Measurements from ENCODE around the gene AADACL2. TPM values are rescaled to one million over a fixed set of nuclear protein-coding genes. Genes with fewer than 3 reads are reported as not detected.

Gene AADACL2, protein sequence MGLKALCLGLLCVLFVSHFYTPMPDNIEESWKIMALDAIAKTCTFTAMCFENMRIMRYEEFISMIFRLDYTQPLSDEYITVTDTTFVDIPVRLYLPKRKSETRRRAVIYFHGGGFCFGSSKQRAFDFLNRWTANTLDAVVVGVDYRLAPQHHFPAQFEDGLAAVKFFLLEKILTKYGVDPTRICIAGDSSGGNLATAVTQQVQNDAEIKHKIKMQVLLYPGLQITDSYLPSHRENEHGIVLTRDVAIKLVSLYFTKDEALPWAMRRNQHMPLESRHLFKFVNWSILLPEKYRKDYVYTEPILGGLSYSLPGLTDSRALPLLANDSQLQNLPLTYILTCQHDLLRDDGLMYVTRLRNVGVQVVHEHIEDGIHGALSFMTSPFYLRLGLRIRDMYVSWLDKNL
- not detected for polyA plus RNA-seq (ENCODE audit: insufficient read length in 3 of 3)

DNA sequence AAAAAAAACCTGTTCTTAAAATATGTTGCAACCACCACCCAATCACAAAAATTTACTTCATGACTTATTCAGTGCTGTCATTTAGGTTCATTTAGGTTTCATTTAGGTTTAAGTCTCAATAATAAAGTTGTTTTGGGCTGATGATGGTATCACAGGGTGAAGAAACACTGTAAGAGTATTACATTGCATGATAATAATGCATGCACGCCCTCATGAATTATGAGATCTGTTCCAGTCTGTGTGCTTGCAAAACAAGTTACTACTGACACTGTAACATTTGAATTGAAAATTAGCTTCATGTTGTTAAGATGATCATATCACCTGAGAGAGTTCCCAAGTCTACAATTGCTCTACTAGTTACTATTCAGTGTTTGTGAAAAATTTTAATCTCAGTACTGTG is at the start of gene AADACL2:
AADACL2 (plus strand) TSS at position 315 of the 400 bp plus-strand sequence. CDS start 109 bp downstream, outside the sequence.
- DNase-seq (ENCODE audit: low read depth in 3 of 3, low spot score in 2 of 3), result no peak

DNA sequence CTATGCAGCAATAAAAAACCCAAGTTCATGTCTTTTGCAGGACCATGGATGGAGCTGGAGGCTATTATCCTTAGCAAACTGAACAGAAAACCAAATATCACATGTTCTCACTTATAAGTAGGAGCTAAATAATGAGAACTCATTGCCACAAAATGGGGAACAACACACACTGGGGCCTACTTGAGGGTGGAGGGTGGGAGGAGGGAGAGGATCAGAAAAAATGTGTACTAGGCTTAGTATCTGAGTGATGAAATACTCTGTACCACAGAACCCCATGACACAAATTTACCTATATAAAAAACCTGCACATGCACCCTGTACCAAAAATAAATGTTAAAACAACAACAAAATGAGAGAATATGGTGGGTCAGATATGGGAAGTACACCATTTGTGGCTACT is 49.6 kb upstream of the AADACL2 start:
- DNase-seq (ENCODE audit: low read depth in 3 of 3, low spot score in 2 of 3), result no peak

DNA sequence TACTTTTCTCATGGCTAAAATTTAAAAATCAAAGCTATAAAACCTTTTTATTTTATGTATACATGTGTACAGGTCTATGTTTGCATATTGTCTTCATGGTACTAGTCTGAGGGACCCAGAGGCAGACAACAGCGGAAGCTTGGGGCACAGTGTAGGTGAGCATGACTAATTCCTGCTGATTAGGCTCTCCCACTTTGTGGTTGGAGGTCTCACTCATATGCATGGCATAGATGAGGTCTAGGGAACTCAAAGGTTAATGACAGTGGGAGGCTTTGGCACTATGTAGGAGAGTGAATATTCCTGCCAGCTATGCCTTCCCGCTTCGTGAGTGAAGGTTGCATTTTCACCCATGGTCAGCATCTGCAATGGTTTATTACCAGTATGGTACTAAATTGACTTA is 47.5 kb upstream of the AADACL2 start:
- DNase-seq (ENCODE audit: low read depth in 3 of 3, low spot score in 2 of 3), result no peak

DNA sequence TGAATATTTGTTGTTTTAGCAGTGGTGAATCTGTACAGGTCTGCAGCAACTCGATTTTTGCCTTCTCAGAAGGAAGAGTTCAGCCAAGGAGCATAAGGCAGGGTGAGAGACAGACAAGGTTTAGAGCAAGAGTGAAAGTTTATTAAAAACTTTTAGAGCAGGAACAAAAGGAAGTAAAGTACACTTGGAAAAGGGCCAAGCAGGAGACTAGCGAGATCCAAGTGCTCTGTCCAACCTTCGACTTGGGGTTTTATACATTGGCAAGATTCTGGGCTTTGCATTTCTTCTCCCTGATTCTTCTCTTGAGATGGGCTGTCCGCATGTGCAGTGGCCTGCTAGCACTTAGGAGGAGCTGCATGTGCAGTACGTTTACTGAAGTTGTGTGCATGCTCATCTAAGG is 46.7 kb upstream of the AADACL2 start:
- DNase-seq (ENCODE audit: low read depth in 3 of 3, low spot score in 2 of 3), result no peak

DNA sequence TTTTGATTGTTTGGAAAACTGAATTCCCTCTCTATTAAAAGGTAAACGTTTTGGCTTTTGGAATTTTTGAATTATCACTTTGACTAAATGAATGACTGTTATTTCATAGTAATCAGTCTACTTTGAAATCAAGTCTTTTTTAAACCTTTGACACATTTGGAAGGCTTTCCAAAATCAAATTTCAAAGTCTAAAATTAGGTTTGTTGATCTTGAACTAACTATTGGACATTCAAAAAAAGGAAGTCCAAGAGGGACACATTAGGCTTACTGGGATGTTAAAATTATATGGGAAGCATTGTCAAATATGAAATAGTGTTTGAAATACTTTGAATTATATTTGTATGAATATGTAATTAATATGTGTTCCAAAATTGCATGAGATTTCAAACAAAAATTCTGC is 45.2 kb upstream of the AADACL2 start:
- no peak for DNase-seq (ENCODE audit: low read depth in 3 of 3, low spot score in 2 of 3)

DNA sequence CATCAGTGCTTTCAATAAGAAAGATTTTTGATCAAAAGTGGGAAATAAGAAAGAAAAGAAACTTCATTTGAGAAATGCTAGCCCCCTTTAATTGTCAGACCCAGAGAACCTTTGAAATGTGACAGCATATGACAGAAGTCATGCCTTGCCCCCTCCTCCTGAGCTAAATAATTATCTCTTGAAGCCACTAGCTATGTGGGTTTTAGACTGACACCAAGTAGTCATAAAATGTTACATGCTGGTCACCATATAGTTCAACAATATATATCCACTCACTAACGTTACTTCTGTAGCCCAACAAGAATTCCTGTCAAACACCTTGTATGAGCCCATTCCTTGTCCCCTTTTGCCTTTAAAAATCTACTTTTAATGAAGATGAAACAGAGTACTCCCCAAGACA is 43.1 kb upstream of the AADACL2 start:
- no peak for DNase-seq (ENCODE audit: low read depth in 3 of 3, low spot score in 2 of 3)

DNA sequence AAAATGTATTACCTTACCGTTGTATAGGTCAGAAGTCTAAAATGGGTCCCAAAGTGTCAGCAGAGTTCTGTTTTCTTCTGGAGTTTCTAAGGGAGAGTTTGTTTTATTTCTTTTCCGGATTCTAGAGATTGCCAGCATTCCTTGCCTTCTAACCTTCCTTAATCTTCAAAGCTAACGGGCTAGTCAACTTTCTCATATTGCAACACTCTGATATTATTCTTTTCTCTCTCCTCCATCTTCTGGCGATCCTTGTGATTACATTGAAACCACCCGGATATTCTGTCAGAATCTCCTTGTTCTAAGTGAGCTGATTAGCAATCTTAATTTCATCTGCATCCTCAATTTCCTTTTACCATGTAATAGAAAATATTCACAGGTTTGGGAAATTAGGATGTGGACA is 36.2 kb upstream of the AADACL2 start:
- no peak for DNase-seq (ENCODE audit: low read depth in 3 of 3, low spot score in 2 of 3)

DNA sequence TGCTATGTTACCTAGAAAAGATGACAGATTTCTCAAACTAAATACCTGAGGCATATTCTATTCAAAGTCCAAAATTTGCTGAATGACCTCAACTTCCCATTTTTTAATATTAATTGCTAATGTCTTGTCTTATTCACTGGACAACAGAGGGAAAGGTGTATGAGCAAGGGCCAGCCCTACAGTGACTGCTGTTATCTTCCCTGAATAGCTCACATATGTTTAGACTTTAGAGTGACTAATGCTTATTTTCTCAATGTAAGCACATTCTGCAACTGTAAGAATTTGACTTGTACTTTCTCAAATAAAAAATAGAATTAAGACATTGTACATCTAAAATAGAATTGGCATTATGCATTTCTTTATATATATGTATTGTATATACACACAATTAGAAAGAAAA is 26.5 kb upstream of the AADACL2 start:
- DNase-seq (ENCODE audit: low read depth in 3 of 3, low spot score in 2 of 3), result no peak

DNA sequence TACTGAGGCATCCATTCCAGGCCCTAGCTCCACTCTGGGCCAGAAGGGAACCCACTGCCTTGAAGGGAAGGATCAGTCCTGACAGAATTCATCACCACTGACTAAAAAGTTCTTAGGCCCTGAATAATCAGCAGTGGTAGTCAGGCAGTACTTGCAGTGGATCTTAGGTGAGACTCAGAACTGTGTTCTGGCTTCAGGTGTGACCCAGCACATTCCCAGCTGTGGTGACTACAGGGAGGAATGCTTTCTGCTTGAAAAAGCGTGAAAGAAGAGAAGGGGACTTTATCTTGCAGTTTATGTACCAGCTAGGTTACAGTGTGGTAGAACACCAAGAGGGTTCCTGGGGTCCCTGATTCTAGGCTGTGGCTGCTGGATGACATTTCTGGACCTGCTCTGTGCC is 24.9 kb upstream of the AADACL2 start:
- DNase-seq (ENCODE audit: low read depth in 3 of 3, low spot score in 2 of 3), result no peak

DNA sequence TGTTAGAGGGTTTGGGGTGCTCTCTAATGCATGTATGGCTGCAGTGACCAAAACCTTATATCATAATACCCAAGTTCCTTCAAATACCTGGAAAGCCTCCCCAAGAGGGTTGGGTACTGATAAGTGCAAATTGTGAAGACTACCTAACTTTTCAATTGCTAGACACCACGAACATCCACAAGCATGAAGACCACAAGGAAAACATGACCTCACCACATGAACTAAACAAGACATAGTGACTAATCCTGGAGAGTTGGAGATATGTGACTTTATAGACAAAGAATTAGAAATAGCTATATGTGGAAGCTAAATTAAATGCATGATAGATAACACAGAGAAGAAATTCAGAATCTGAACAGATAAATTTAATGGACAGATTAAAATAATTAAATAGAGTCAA is 23.9 kb upstream of the AADACL2 start:
- no peak for DNase-seq (ENCODE audit: low read depth in 3 of 3, low spot score in 2 of 3)

DNA sequence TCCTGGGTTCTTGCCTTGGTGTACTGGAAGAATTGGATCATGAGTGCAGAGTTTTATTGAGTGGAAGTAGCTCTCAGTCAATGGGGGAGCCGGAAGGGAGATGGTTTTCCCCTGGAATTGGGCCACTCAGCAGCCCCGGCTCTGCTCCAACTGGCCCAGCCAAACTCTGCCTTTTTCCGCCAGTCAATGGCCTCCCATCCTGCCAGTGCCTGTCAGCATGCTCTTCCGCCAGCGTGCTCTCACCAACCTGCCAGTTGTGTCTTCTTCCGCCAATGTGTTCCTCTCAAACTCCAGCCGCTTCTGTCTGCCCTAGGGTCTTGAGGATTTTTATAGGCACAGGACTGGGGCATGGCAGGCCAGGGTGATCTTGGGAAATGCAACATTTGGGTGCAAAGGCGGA is 12.4 kb upstream of the AADACL2 start:
- DNase-seq (ENCODE audit: low read depth in 3 of 3, low spot score in 2 of 3), result no peak

DNA sequence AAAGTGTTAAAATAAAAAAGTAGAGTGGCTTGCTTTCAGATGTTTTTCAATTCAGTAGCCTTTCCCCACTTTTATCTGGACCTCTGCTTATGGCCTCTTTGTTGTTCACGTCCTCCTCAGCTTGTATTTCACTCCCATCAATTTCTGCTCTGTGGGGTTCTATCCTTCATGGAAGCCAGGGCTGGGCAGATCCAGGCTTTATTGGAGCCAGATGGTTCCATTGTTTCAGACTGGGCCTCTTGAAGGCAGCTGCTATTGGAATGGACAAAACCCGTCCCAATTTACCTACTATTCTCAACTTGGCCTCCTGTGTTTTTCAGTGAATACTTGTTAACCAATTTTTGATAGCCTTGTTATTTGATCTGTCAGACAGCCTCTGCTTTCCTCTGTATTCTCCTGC is 10.9 kb upstream of the AADACL2 start:
- no peak for DNase-seq (ENCODE audit: low read depth in 3 of 3, low spot score in 2 of 3)

DNA sequence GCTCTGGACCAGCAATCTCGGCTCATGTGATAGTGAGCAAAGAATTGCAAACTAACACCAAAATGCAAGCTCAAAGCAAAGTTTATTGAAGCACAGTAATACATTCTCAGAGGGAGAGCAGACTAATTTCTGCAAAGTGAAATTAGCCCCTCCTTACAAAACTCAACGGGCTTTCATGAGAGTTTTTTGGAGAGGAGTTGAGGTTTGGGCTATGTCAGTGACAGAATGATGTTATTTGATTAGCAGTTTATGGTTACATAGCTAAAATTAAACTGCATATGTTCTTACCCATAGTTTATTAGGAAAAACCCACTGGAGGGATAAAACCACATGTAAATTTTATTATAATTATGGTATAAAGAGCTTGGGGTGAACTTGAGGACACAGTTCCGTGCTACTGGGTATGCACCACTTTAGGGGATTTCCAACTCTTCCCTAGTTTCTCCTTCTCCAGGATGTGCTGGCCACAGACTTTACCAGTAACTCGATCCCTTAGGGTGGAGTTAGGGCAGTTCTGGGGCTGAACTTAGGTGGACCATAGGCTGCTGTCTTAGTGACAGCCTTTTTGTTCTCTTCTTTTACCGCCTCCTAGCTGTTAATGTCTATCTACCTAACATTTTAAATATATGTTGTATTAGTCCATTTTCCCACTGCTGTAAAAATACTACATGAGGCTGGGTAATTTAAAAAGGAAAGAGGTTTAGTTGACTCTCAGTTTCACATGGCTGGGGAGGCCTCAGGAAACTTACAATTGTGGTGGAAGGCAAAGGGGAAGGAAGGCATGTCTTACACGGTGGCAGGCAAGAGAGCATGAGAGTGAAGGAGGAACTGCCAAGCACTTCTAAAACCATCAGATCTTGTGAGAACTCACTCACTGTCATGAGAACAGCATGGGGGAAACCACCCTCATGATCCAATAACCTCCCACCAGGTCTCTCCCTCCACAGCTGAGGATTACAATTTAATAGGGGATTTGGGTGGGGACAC is 8.9 kb upstream of the AADACL2 start:
- DNase-seq (ENCODE audit: low read depth in 3 of 3, low spot score in 2 of 3), result no peak

DNA sequence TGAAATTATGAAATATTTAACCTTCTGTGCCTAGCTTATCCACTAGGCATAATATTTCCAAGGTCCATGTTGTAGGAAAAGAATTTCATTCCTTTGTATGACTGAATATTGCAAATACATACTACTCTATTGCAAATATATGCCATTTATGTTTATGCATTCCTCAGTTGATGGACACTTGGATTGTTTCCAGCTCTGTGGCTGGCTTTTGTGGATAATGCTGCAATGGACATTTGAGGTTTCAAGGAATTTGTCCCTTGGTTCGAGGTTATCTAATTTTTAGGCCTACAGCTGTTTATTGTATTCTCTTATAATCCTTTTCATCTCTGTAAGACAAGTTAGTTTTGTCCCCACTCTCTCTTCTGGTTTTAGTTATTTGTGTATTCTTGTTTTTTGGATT is 7.7 kb upstream of the AADACL2 start:
- no peak for DNase-seq (ENCODE audit: low read depth in 3 of 3, low spot score in 2 of 3)

DNA sequence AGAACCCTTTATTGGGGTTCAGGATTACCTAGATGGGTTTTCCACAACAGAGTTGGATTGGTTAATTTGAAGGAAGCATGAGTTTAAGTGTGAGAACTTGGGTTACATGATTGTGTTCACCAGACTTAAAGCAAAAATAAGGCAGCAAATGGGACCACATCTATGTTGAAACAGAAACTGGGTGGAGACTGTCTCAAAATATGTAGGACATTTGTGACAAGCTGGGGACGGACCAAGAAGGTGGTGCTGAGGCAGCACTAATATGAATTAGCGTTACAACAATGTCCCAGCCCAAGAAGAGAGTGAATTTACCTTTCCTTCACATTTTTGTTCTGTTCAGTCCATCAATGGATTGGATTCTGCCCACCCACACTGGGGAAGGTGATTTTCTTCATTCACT is 866 bp upstream of the AADACL2 start:
- DNase-seq (ENCODE audit: low read depth in 3 of 3, low spot score in 2 of 3), result no peak

DNA sequence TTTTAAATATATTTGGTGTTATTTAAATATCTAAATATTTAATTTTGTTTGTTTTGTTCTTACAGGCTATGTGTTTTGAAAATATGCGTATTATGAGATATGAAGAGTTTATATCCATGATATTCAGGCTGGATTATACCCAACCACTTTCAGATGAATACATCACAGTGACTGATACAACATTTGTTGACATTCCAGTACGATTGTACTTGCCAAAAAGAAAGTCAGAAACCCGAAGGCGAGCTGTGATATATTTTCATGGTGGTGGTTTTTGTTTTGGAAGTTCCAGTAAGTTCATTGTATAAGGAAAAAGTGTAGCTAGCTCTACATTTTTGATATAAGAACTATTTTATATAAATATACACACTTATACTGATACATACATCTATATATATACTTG is 6.9 kb downstream of the AADACL2 start:
- no peak for DNase-seq (ENCODE audit: low read depth in 3 of 3, low spot score in 2 of 3)

DNA sequence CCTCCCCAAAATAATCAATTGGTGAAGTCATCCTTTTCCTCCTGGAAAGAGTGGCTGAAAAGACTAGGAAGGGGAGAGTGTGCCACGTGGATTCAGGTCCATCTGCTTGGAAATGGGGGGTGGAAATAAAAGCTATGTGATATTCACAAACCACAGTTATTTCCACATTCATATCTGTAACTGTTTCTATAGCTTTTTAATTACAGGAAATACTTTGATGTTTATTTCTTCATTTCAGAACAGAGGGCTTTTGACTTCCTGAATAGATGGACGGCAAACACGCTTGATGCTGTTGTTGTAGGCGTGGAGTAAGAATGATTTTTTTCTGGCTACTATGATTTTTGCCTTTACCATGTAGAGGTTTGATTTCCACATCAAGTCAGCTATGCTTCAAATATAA is 10.1 kb downstream of the AADACL2 start:
- DNase-seq (ENCODE audit: low read depth in 3 of 3, low spot score in 2 of 3), result no peak

DNA sequence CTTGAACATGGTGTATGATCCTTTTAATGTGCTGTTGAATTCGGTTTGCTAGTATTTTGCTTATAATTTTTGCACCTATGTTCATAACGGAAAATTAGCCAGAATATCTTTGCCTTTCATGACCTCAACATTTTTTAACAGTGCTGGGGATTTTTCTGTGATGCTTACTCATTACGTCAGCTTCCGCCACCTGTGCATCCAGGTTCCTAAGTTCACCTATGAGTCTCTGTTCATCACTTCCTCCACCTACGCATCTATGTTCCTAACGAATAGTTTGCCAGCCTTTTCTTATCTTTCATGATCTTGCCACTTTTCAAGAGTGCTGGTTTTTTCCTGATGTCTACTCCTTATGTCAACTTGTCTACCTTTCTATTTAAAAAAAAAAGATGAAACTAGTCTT is 16.5 kb downstream of the AADACL2 start:
- no peak for DNase-seq (ENCODE audit: low read depth in 3 of 3, low spot score in 2 of 3)

DNA sequence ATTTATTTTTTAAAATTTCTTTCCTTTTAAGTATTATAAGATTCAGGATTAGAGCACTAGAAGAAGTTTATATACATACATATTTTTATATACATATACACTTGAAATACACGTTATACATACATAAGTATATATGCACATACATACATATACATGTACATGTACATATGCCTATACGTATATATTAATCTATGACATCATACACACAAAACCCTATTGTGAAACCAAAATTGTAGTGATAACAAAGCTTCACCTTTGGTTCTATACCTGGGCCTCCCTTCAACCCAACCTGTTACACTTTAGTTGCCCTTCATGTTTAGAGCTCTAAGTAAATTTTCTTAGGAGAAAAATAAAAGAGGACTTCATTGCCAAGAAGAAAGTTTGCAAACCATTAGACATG is 17.0 kb downstream of the AADACL2 start:
- DNase-seq (ENCODE audit: low read depth in 3 of 3, low spot score in 2 of 3), result no peak

DNA sequence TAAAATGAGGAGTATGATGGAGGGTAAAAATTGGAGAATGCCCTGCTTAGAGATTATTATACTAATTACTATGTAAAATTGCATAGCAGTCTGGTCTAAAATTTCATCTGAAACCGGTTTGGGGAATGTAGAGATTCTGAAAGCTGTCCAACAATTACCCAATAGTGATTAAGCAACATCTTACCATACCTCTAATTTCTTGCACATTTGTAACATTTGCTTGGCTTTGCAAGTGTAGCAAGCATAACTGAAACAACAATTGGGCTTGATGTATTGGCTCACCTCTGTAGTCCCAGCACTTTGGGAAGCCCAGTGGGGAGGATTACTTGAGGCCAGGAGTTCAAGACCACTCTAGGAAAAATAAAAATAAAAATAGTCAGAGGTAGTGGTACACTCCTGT is 17.4 kb downstream of the AADACL2 start:
- DNase-seq (ENCODE audit: low read depth in 3 of 3, low spot score in 2 of 3), result no peak

DNA sequence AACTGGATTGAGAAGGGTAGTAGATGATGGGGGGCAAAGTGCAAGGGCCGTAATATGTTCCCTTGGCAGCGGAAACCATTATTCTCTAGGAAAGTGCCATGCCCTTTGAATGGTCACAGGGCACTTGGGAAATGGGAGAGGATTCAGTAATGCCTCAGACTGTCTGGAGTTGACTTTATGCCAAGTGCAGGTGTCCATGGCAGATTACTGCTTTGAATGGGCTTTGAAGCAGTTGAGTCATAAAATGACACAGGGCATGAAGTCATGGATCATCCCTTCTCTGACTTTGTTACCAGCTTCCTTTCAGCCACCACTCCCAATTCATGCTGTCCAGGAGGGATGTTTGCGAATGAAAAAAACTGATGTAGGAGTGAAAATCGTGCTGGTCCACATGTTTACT is 20.1 kb downstream of the AADACL2 start:
- DNase-seq (ENCODE audit: low read depth in 3 of 3, low spot score in 2 of 3), result no peak

DNA sequence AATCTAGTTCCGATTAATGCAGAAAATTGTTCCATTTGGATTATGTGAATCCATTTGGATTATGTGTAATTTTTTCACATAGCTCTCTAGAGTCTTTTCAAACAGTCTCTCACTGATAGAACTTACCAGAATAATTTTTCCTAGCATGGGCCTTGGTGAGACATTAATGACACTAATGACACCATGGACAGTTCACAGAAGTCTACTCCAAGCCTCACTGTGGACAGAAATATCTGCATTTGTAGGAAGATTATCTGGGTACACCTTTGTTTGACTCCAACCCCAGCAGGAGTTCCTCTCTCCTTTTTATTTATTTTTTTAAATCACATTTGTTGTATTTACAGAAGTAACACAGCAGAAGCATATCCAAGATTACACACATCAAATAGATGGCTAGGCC is 27.9 kb downstream of the AADACL2 start:
- no peak for DNase-seq (ENCODE audit: low read depth in 3 of 3, low spot score in 2 of 3)

All from right renal cortex interstitium (tissue), 3 donors.